LNCaP clone FGC (cell line): ENCODE results near the gene BMP5.

Source experiments
- DNase-seq: peaks from one replicate; pipeline ENCODE4 v3.0.0-alpha.2; 2011; ENCODE audit warnings: low read depth
- H3K4me3 ChIP-seq: 2 replicates; pipeline ENCODE4 v1.5.1; 2011; ENCODE audit warnings: mild to moderate bottlenecking, low read depth, low read length, control low read depth
- TF ChIP-seq, protein P1 (sequence below): IDR thresholded peaks from 2 replicates; pipeline ENCODE4 v1.5.1; 2012; ENCODE audit warnings: mild to moderate bottlenecking; ENCODE audit not compliant: control insufficient read depth, insufficient read depth; ENCODE audit errors: extremely low read depth

Gene BMP5

DNA sequence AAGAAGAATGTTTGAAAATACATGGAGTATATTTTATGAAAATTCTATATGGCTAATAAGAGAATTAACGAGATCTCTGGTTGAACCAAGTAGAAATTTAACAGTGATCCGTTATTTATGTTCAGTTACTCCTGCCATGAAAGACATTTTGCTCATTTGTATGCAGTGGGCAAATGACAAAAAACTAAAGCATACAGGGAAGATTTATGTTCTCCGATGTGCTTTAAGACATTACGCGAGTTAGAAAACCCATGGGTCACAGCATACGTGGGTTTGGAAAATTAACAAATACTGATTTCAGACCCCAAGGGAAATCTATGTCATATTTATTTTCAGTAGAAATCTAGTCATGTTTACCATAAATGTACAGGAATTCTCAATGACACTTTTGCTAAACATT is 90.1 kb downstream of the BMP5 start:
- DNase-seq: no peak
- no peak overlapping the region for H3K4me3 ChIP-seq
- TF ChIP-seq, protein P1, sequence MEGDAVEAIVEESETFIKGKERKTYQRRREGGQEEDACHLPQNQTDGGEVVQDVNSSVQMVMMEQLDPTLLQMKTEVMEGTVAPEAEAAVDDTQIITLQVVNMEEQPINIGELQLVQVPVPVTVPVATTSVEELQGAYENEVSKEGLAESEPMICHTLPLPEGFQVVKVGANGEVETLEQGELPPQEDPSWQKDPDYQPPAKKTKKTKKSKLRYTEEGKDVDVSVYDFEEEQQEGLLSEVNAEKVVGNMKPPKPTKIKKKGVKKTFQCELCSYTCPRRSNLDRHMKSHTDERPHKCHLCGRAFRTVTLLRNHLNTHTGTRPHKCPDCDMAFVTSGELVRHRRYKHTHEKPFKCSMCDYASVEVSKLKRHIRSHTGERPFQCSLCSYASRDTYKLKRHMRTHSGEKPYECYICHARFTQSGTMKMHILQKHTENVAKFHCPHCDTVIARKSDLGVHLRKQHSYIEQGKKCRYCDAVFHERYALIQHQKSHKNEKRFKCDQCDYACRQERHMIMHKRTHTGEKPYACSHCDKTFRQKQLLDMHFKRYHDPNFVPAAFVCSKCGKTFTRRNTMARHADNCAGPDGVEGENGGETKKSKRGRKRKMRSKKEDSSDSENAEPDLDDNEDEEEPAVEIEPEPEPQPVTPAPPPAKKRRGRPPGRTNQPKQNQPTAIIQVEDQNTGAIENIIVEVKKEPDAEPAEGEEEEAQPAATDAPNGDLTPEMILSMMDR: no peak

- no peak for DNase-seq
- TF ChIP-seq, protein P1: no peak
- H3K4me3 ChIP-seq: no peak overlapping the region
These were observed 93.1 kb downstream of the BMP5 start for GRCh38 chr6:55782275-55782674.

DNA sequence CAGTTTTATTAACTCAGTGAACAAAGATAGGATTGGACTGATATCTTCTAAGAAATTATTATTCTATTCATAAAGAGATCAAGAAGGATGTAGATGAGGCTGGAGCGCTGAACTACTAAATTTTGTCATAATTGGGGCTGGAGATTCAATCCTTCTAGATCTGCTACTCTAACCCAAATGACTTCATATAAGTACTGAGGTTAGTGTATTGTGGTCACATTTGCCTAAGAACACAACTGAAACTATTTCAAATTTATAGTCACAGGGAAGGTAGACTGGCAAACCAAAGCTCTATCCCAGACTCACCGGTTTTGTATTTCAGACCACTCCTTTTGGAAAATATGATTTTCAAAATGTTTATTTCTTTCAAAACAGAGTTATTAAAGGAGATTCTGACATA is 96.7 kb downstream of the BMP5 start:
- no peak for DNase-seq
- no peak overlapping the region for H3K4me3 ChIP-seq
- TF ChIP-seq, protein P1: no peak

- TF ChIP-seq, protein P1: no peak
- no peak for DNase-seq
- no peak overlapping the region for H3K4me3 ChIP-seq
These were observed 97.9 kb downstream of the BMP5 start for GRCh38 chr6:55777469-55777868.

GRCh38 chr6:55776113-55776512 is 99.3 kb downstream of the BMP5 start:
- TF ChIP-seq, protein P1: no peak
- DNase-seq: peak; percentile 44
- no peak overlapping the region for H3K4me3 ChIP-seq

GRCh38 chr6:55775029-55775318 is 100.4 kb downstream of the BMP5 start:
- DNase-seq: no peak
- TF ChIP-seq, protein P1: no peak
- H3K4me3 ChIP-seq: no peak overlapping the region

DNA sequence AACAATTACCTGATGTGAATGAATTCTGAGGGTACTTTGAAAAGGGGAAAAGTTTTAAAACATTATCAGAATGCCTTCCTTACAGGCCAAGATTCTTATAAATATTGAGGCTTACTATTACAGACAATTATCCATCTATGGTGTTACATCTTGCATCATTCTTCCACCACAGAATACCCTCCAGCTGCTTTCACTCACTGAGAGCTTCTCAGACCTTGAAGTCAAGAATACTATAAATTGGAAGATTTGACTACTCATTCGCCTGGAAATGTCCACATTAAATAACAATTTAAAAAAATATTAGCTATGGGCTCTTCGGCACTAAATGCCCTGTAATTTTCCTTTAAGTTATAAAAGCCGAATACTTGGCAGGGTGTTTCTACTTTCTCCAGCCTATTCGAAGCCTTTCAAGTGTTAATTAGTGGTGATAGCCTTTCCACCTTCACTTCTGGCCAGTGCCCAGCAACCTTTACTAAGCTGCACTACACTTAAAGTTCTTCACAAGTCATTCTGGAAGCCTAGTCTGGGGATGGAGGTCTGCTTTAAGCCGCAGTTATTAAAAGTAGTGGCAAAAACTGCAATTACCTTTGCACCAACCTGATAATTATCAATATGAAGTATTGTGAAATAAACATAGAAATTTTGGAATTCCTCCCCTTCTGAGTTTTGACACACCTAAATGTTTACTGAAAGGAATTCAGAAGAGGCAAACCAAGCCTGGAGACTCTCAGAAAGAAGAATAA is 100.9 kb downstream of the BMP5 start:
- TF ChIP-seq, protein P1: no peak
- no peak for DNase-seq
- no peak overlapping the region for H3K4me3 ChIP-seq
